Measurements from ENCODE around the gene CDKN1A. TPM values are rescaled to one million over a fixed set of nuclear protein-coding genes. Genes with fewer than 3 reads are reported as not detected.

Gene CDKN1A
- total RNA-seq, 4 donors from 2014 or later = 8.8 to 119 (median 75.8) TPM

GRCh38 chr6:36700071-36700812 is 21.7 kb downstream of the CDKN1A start:
- H3K4me1 ChIP-seq = no peaks in the 10 kb centered on the region
- H3K4me3 ChIP-seq = no peak overlapping the region
- TF ChIP-seq POLR2A (IDR thresholded peaks at IDR 0.05) (no peak), CTCF (IDR thresholded peaks at IDR 0.05) (no peak)
- intact Hi-C loops (cut with DNase I; ENCODE audit: low total_unique reads) = no loop called here
- no peak for DNase-seq
- H3K9me3 ChIP-seq = no peaks in the 10 kb centered on the region
- H3K27ac ChIP-seq = no peak overlapping the region
- no peaks in the 10 kb centered on the region for H3K27me3 ChIP-seq
- no peaks in the 10 kb centered on the region for H3K36me3 ChIP-seq

- TF ChIP-seq CTCF (IDR thresholded peaks at IDR 0.05) (no peak), POLR2A (IDR thresholded peaks at IDR 0.05) (no peak)
- intact Hi-C loops (cut with DNase I; ENCODE audit: low total_unique reads) = no loop called here
- no peak for DNase-seq
- no peak overlapping the region for H3K27ac ChIP-seq
- no peaks in the 10 kb centered on the region for H3K27me3 ChIP-seq
- H3K4me3 ChIP-seq = no peak overlapping the region
- no peaks in the 10 kb centered on the region for H3K36me3 ChIP-seq
- no peaks in the 10 kb centered on the region for H3K4me1 ChIP-seq
- H3K9me3 ChIP-seq = no peaks in the 10 kb centered on the region
Observed at GRCh38 chr6:36700831-36701230, 22.3 kb downstream of the CDKN1A start.

- Histone ChIP-seq H3K9me3 (no peaks in the 10 kb centered on the region), H3K27ac (no peak overlapping the region), H3K36me3 (no peaks in the 10 kb centered on the region), H3K27me3 (no peaks in the 10 kb centered on the region), H3K4me1 (no peaks in the 10 kb centered on the region), H3K4me3 (no peak overlapping the region)
- TF ChIP-seq POLR2A (IDR thresholded peaks at IDR 0.05) (no peak), CTCF (IDR thresholded peaks at IDR 0.05) (no peak)
- no peak for DNase-seq
- intact Hi-C loops (cut with DNase I; ENCODE audit: low total_unique reads) = no loop called here
Observed at GRCh38 chr6:36701401-36701991, 23.0 kb downstream of the CDKN1A start.

- TF ChIP-seq POLR2A (IDR thresholded peaks at IDR 0.05) = no peak
- TF ChIP-seq CTCF (IDR thresholded peaks at IDR 0.05) = no peak
- no peak overlapping the region for H3K27ac ChIP-seq
- no peaks in the 10 kb centered on the region for H3K36me3 ChIP-seq
- no peak overlapping the region for H3K4me3 ChIP-seq
- H3K4me1 ChIP-seq = no peaks in the 10 kb centered on the region
- DNase-seq = no peak
- H3K9me3 ChIP-seq = no peaks in the 10 kb centered on the region
- H3K27me3 ChIP-seq = no peaks in the 10 kb centered on the region
- intact Hi-C loops (cut with DNase I; ENCODE audit: low total_unique reads) = no loop called here
Observed at GRCh38 chr6:36702656-36703055, 24.1 kb downstream of the CDKN1A start.

- intact Hi-C loops (cut with DNase I; ENCODE audit: low total_unique reads) = no loop called here
- H3K9me3 ChIP-seq = no peaks in the 10 kb centered on the region
- H3K4me1 ChIP-seq = no peaks in the 10 kb centered on the region
- H3K36me3 ChIP-seq = no peaks in the 10 kb centered on the region
- no peaks in the 10 kb centered on the region for H3K27me3 ChIP-seq
- TF ChIP-seq CTCF (IDR thresholded peaks at IDR 0.05) = no peak
- TF ChIP-seq POLR2A (IDR thresholded peaks at IDR 0.05) = no peak
- no peak overlapping the region for H3K4me3 ChIP-seq
- no peak overlapping the region for H3K27ac ChIP-seq
- no peak for DNase-seq
Observed at GRCh38 chr6:36703081-36703606, 24.6 kb downstream of the CDKN1A start.

Data from uterus (tissue), 4 donors.